Breast epithelium (tissue), 3 donors: ENCODE results near the gene PGPEP1.
"Not testable (repeated sequence)": the region's sequence is repeated elsewhere in the genome, so short reads cannot be mapped to it uniquely, and the experiment has no call there.

ENCODE experiments used
- POLR2A ChIP-seq: fragments of 450-650 bp; IDR thresholded peaks from one replicate; pipeline ENCODE4 v1.6.1; 2016; ENCODE audit warnings: antibody characterized with exemption, mild to moderate bottlenecking, moderate library complexity
- POLR2AphosphoS5 ChIP-seq, 3 donors: sonication (generic); formaldehyde crosslinking; IDR thresholded peaks; one replicate each; pipeline ENCODE4 v1.6.1; 2017; ENCODE audit warnings: antibody characterized with exemption in 3 of 3
- TF ChIP-seq, protein P1 (sequence below), 3 donors: fragments of 450-650 bp; IDR thresholded peaks; one replicate each; pipeline ENCODE4 v1.5.1; 2016 to 2017; ENCODE audit warnings: antibody characterized with exemption in 3 of 3, mild to moderate bottlenecking in 3 of 3, moderate library complexity in 3 of 3

GRCh38 chr19:18405754-18406153, 65.4 kb downstream of the PGPEP1 start:
- TF ChIP-seq, protein P1, sequence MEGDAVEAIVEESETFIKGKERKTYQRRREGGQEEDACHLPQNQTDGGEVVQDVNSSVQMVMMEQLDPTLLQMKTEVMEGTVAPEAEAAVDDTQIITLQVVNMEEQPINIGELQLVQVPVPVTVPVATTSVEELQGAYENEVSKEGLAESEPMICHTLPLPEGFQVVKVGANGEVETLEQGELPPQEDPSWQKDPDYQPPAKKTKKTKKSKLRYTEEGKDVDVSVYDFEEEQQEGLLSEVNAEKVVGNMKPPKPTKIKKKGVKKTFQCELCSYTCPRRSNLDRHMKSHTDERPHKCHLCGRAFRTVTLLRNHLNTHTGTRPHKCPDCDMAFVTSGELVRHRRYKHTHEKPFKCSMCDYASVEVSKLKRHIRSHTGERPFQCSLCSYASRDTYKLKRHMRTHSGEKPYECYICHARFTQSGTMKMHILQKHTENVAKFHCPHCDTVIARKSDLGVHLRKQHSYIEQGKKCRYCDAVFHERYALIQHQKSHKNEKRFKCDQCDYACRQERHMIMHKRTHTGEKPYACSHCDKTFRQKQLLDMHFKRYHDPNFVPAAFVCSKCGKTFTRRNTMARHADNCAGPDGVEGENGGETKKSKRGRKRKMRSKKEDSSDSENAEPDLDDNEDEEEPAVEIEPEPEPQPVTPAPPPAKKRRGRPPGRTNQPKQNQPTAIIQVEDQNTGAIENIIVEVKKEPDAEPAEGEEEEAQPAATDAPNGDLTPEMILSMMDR (IDR thresholded peaks at IDR 0.05): not testable (repeated sequence)
- TF ChIP-seq POLR2A; POLR2AphosphoS5 (IDR thresholded peaks at IDR 0.05): not testable (repeated sequence)
